GM12878 (cell line): ENCODE results near the gene AMPD3. TPM values are rescaled to one million over a fixed set of nuclear protein-coding genes. Genes with fewer than 3 reads are reported as not detected.

Experiments
- ATF7 ChIP-seq: fragments of 450-650 bp; IDR thresholded peaks from 2 replicates; pipeline ENCODE4 v1.6.1; 2016; ENCODE audit warnings: low read depth, mild to moderate bottlenecking
- E2F4 ChIP-seq: IDR thresholded peaks from 2 replicates; pipeline ENCODE4 v1.6.1; 2012; ENCODE audit warnings: low read depth, low read length, improper control_type of control experiment
- E4F1 ChIP-seq: fragments of 450-650 bp; IDR thresholded peaks from 2 replicates; pipeline ENCODE4 v1.6.1; 2018; ENCODE audit warnings: borderline replicate concordance, mild to moderate bottlenecking; ENCODE audit not compliant: partially characterized antibody
- ETV6 ChIP-seq, 2 experiments: fragments of 450-650 bp in 1 of 2; IDR thresholded peaks in 1 of 2; conservative IDR thresholded peaks in 1 of 2; 2 replicates each; pipeline ENCODE4 v1.6.1; 2014; ENCODE audit warnings: antibody characterized with exemption in 1 of 2, borderline replicate concordance in 1 of 2, low read depth in 1 of 2, mild to moderate bottlenecking in 1 of 2, moderate library complexity in 1 of 2
- HDAC2 ChIP-seq: fragments of 200-600 bp; sonication (generic); IDR thresholded peaks from 2 replicates; pipeline ENCODE4 v1.6.1; 2017
- HDAC6 ChIP-seq: fragments of 200-600 bp; sonication (generic); IDR thresholded peaks from one replicate; pipeline ENCODE4 v1.8.0; 2017; ENCODE audit warnings: antibody characterized with exemption; ENCODE audit not compliant: unreplicated experiment
- HSF1 ChIP-seq: fragments of 150-350 bp; IDR thresholded peaks from 2 replicates; pipeline ENCODE4 v1.6.1; 2014; ENCODE audit warnings: mild to moderate bottlenecking, low read depth, low read length
- IRF3 ChIP-seq: fragments of 450-650 bp; IDR thresholded peaks from 2 replicates; pipeline ENCODE4 v1.6.1; 2014; ENCODE audit warnings: mild to moderate bottlenecking
- LARP7 ChIP-seq: fragments of 450-650 bp; IDR thresholded peaks from 2 replicates; pipeline ENCODE4 v1.6.1; 2017; ENCODE audit warnings: mild to moderate bottlenecking
- MTA3 ChIP-seq: IDR thresholded peaks from 2 replicates; pipeline ENCODE4 v1.6.1; 2012; ENCODE audit warnings: low read length, inconsistent platforms, borderline replicate concordance
- MYB ChIP-seq: fragments of 150-350 bp; IDR thresholded peaks from 2 replicates; pipeline ENCODE4 v1.6.1; 2014; ENCODE audit warnings: mild to moderate bottlenecking, low read depth, low read length, borderline replicate concordance
- NFYB ChIP-seq: IDR thresholded peaks from 2 replicates; pipeline ENCODE4 v1.6.1; 2011; ENCODE audit warnings: low read depth, mild to moderate bottlenecking, low read length, improper control_type of control experiment, moderate library complexity; ENCODE audit not compliant: insufficient read depth
- NKRF ChIP-seq: fragments of 450-650 bp; conservative IDR thresholded peaks from 2 replicates; pipeline ENCODE4 v1.6.1; 2017; ENCODE audit warnings: mild to moderate bottlenecking, moderate library complexity
- PKNOX1 ChIP-seq: fragments of 450-650 bp; IDR thresholded peaks from 2 replicates; pipeline ENCODE4 v1.6.1; 2016; ENCODE audit warnings: mild to moderate bottlenecking
- SMAD5 ChIP-seq: IDR thresholded peaks from 2 replicates; pipeline ENCODE4 v1.6.1; 2016; ENCODE audit warnings: antibody characterized with exemption, low read depth
- USF2 ChIP-seq: IDR thresholded peaks from 2 replicates; pipeline ENCODE4 v1.6.1; 2011; ENCODE audit warnings: low read depth, low read length, improper control_type of control experiment, borderline replicate concordance
- ZNF217 ChIP-seq: fragments of 450-650 bp; IDR thresholded peaks from 2 replicates; pipeline ENCODE4 v1.6.1; 2017; ENCODE audit warnings: antibody characterized with exemption, mild to moderate bottlenecking
- ZNF274 ChIP-seq: IDR thresholded peaks from one replicate; pipeline ENCODE4 v1.8.0; 2011; ENCODE audit not compliant: insufficient read length, insufficient read depth
- ZZZ3 ChIP-seq: IDR thresholded peaks from 2 replicates; pipeline ENCODE4 v1.6.1; 2011; ENCODE audit warnings: low read depth; ENCODE audit not compliant: control insufficient read depth, insufficient read length
- polyA plus RNA-seq, 11 experiments: library from polyadenylated mRNA; depleted of rRNA in 4 of 11; unstranded in 6 of 11; stranded (reverse) in 5 of 11; fragments of >200 nt; fragmentation: Nextera tagmentation in 4 of 11; fragmentation: Illumina TruSeq in 1 of 11; extraction: Ambion mirVana in 4 of 11; extraction: Trizol in 1 of 11; gene quantifications; 1 replicate in 1 of 11; 2 replicates in 10 of 11; pipeline versions ENCODE4 v1.2.1 to v1.2.3, GENCODE V29; 2011 to 2016; ENCODE audit warnings: inconsistent platforms in 2 of 11, missing spikeins in 2 of 11, low read depth in 1 of 11
- total RNA-seq, 4 experiments: library from RNA; depleted of rRNA in 3 of 4; stranded (reverse); fragments of >200 nt in 3 of 4; fragmentation: Illumina TruSeq in 1 of 4; extraction: Trizol in 1 of 4; gene quantifications; 2 replicates each; pipeline versions ENCODE4 v1.2.1 to v1.2.3, GENCODE V29; 2013 to 2021

AMPD3 gene
- total and polyA plus RNA-seq, 10 of the 15 experiments (the other 5 are each of a cell fraction or from before 2014, with no cell fraction given) = 5.6 to 28.6 (median 15.9) TPM

- TF ChIP-seq ATF7 = peak; percentile 79
- no peak for TF ChIP-seq SMAD5
- no peak for TF ChIP-seq ZNF217
- TF ChIP-seq E2F4 = no peak
- TF ChIP-seq HSF1 = no peak
- TF ChIP-seq PKNOX1 = no peak
- no peak for TF ChIP-seq ZZZ3
- TF ChIP-seq HDAC6 = no peak
- no peak for TF ChIP-seq NFYB
- TF ChIP-seq ZNF274 = no peak
- TF ChIP-seq ETV6 (conservative IDR thresholded peaks at IDR 0.05 in 1 of 2, IDR thresholded peaks at IDR 0.05 in 1 of 2; ENCODE audit: borderline replicate concordance in 1 of 2, low read depth in 1 of 2) = peak in 1 of 2 experiments; percentile 19; a peak in 1 of 4 replicates
- no peak for TF ChIP-seq NKRF
- TF ChIP-seq MYB = no peak
- no peak for TF ChIP-seq MTA3
- TF ChIP-seq IRF3 = no peak
- TF ChIP-seq LARP7 = 0 out of 2 replicates have a peak, but pooled peaks have one; percentile 22
- no peak for TF ChIP-seq E4F1
- TF ChIP-seq USF2 = no peak
- TF ChIP-seq HDAC2 = no peak
These were observed at the start of gene AMPD3 (continued) for GRCh38 chr11:10454878-10455631.
